GM12891 (cell line): ENCODE data around the gene TOPBP1.

ENCODE experiments used
- PAX5 ChIP-seq: IDR thresholded peaks from 2 replicates; pipeline ENCODE4 v1.6.1; 2011; ENCODE audit warnings: low read length, moderate library complexity, mild to moderate bottlenecking; ENCODE audit not compliant: insufficient read depth, severe bottlenecking
- POLR2A ChIP-seq: IDR thresholded peaks from 2 replicates; pipeline ENCODE4 v1.6.1; 2011; ENCODE audit warnings: low read depth, low read length, control low read depth
- POLR2AphosphoS5 ChIP-seq: IDR thresholded peaks from 2 replicates; pipeline ENCODE4 v1.6.1; 2011; ENCODE audit warnings: low read depth, low read length, control low read depth
- POU2F2 ChIP-seq: IDR thresholded peaks from 2 replicates; pipeline ENCODE4 v1.6.1; 2011; ENCODE audit warnings: low read depth, mild to moderate bottlenecking, control low read depth, low read length, moderate library complexity
- SPI1 ChIP-seq: IDR thresholded peaks from 2 replicates; pipeline ENCODE4 v1.6.1; 2011; ENCODE audit warnings: low read depth, low read length, control low read depth
- TAF1 ChIP-seq: IDR thresholded peaks from 2 replicates; pipeline ENCODE4 v1.6.1; 2011; ENCODE audit warnings: low read depth, low read length, control low read depth

DNA sequence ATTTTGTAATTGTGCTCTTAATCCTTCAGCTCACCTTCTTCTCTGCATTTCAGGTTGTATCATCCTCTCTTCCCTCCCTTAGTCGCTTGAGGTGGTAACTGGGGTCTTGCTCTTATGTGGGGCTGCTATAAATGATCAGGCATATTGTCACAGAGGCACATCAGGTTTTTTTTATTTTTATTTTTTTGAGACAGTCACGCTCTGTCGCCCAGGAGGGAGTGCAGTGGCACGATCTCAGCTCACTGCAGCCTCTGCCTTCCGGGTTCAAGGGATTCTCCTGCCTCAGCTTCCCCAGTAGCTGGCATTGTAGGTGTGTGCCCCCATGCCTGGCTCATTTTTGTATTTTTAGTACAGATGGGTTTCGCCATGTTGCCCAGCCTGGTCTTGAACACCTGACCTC lies 78.3 kb downstream of the TOPBP1 start:
- TF ChIP-seq TAF1, result no peak
- no peak for TF ChIP-seq POU2F2
- no peak for TF ChIP-seq POLR2AphosphoS5
- TF ChIP-seq POLR2A, result no peak; the same call in 1 of the 2 replicates
- TF ChIP-seq SPI1, result no peak
- TF ChIP-seq PAX5, result peak; percentile 68
